PC-3 (cell line): ENCODE measurements around the gene SAMD11.

Experiments
- EZH2 ChIP-seq: fragments of 300-600 bp; sonication (generic); IDR thresholded peaks from one replicate; pipeline ENCODE4 v1.6.1; 2017; ENCODE audit warnings: antibody characterized with exemption, mild to moderate bottlenecking, low read length; ENCODE audit not compliant: unreplicated experiment
- TF ChIP-seq, protein P1 (sequence below): fragments of 300-600 bp; sonication (generic); conservative IDR thresholded peaks from 2 replicates; pipeline ENCODE4 v1.5.1; 2017; ENCODE audit warnings: antibody characterized with exemption, low read depth, mild to moderate bottlenecking, low read length

DNA sequence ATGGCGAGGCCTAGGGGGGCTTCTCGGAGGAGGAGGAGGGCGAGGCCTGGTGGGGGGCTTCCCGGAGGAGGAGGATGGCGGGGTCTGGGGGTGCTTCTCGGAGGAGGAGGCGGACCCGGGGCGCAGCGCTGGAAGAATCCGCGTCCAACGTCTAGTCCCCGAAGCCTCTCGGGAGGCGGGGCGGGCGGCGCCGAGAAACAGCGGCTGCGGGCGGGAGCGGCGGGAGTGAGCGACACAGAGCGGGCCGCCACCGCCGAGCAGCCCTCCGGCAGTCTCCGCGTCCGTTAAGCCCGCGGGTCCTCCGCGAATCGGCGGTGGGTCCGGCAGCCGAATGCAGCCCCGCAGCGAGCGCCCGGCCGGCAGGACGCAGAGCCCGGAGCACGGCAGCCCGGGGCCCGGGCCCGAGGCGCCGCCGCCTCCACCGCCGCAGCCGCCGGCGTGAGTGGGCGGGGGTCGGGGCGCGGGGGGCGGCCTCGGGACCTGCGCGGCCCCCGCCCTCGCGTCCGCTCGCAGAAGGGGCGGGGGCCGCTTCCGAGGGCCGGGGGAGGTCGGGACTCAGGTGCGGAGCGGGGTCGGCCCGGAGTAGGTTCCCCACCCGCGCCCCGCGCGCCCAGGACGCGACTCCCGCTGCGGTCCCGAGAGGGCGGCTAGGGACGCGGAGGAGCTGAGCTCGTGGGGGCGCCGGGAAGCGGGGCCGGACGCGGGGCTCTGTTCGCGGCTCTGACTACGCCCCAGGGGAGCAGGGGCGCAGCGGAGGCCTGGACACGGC, 36.8 kb downstream of the SAMD11 start, which contains the start of gene KLHL17:
- TF ChIP-seq, protein P1, sequence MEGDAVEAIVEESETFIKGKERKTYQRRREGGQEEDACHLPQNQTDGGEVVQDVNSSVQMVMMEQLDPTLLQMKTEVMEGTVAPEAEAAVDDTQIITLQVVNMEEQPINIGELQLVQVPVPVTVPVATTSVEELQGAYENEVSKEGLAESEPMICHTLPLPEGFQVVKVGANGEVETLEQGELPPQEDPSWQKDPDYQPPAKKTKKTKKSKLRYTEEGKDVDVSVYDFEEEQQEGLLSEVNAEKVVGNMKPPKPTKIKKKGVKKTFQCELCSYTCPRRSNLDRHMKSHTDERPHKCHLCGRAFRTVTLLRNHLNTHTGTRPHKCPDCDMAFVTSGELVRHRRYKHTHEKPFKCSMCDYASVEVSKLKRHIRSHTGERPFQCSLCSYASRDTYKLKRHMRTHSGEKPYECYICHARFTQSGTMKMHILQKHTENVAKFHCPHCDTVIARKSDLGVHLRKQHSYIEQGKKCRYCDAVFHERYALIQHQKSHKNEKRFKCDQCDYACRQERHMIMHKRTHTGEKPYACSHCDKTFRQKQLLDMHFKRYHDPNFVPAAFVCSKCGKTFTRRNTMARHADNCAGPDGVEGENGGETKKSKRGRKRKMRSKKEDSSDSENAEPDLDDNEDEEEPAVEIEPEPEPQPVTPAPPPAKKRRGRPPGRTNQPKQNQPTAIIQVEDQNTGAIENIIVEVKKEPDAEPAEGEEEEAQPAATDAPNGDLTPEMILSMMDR, result no peak
- no peak for TF ChIP-seq EZH2
